WTC11 (cell line): Measurements from ENCODE around the gene TXNDC5. TPM values are rescaled to one million over a fixed set of nuclear protein-coding genes. Genes with fewer than 3 reads are reported as not detected.

Experiments
- ATAC-seq: fragments of 200-7000 bp; cut with Tn5 transposase; 2 replicates; pipeline ENCODE4 v1.10.0; 2021; ENCODE audit warnings: mild to moderate bottlenecking, moderate library complexity
- CTCF ChIA-PET: fragments of 300-600 bp; sonication (Branson Sonifier 250); formaldehyde crosslinking; loops from one replicate; lab custom pipeline; 2021; ENCODE audit warnings: antibody characterized with exemption; lab: Charles Lee
- POLR2A ChIA-PET: fragments of 350-600 bp; sonication (Branson Sonifier 250); formaldehyde crosslinking; loops from one replicate; lab custom pipeline; 2021; ENCODE audit warnings: antibody characterized with exemption; lab: Charles Lee
- DNase-seq: peaks from one replicate; pipeline ENCODE4 v3.0.0; 2021; ENCODE audit warnings: low spot score
- H3K27ac Mint-ChIP-seq: 2 replicates; pipeline ENCODE4 v1.8.0; 2021; ENCODE audit warnings: mixed read lengths
- H3K27me3 Mint-ChIP-seq: 2 replicates; pipeline ENCODE4 v1.8.0; 2021; ENCODE audit warnings: low read depth, mild to moderate bottlenecking, moderate library complexity, mixed read lengths
- H3K36me3 Mint-ChIP-seq: 2 replicates; pipeline ENCODE4 v1.8.0; 2021; ENCODE audit warnings: mixed read lengths
- H3K4me1 Mint-ChIP-seq: 2 replicates; pipeline ENCODE4 v1.8.0; 2022; ENCODE audit warnings: mixed read lengths
- H3K4me3 Mint-ChIP-seq: 2 replicates; pipeline ENCODE4 v1.8.0; 2021; ENCODE audit warnings: mild to moderate bottlenecking, moderate library complexity, mixed read lengths
- H3K9me3 Mint-ChIP-seq: 2 replicates; pipeline ENCODE4 v1.8.0; 2021; ENCODE audit warnings: mixed read lengths
- AFF4 ChIP-seq: sonication (generic); formaldehyde crosslinking; IDR thresholded peaks from 2 replicates; pipeline ENCODE4 v1.8.1; 2023; ENCODE audit warnings: mild to moderate bottlenecking, missing genetic modification reagents, borderline replicate concordance
- ATF2 ChIP-seq: sonication (generic); formaldehyde crosslinking; IDR thresholded peaks from 2 replicates; pipeline ENCODE4 v1.8.1; 2022; ENCODE audit warnings: low read depth, missing genetic modification reagents, borderline replicate concordance
- ATF6 ChIP-seq: sonication (generic); formaldehyde crosslinking; IDR thresholded peaks from 2 replicates; pipeline ENCODE4 v1.8.1; 2023; ENCODE audit warnings: mild to moderate bottlenecking, missing genetic modification reagents
- E2F1 ChIP-seq: sonication (generic); formaldehyde crosslinking; IDR thresholded peaks from 2 replicates; pipeline ENCODE4 v1.8.0; 2022; ENCODE audit warnings: mild to moderate bottlenecking, missing genetic modification reagents
- ERG ChIP-seq: fragments of 250-450 bp; sonication (Bioruptor Pico); IDR thresholded peaks from 2 replicates; pipeline ENCODE4 v1.8.0; 2021; ENCODE audit warnings: mild to moderate bottlenecking
- FOXK1 ChIP-seq: sonication (generic); formaldehyde crosslinking; IDR thresholded peaks from 2 replicates; pipeline ENCODE4 v1.8.0; 2022; ENCODE audit warnings: mild to moderate bottlenecking, moderate library complexity, missing genetic modification reagents
- GABPB1 ChIP-seq: sonication (generic); formaldehyde crosslinking; IDR thresholded peaks from 2 replicates; pipeline ENCODE4 v1.8.1; 2023; ENCODE audit warnings: mild to moderate bottlenecking, missing genetic modification reagents
- MAX ChIP-seq: sonication (generic); formaldehyde crosslinking; IDR thresholded peaks from 2 replicates; pipeline ENCODE4 v1.8.0; 2022; ENCODE audit warnings: mild to moderate bottlenecking, missing genetic modification reagents
- ZBTB21 ChIP-seq: sonication (generic); formaldehyde crosslinking; IDR thresholded peaks from 2 replicates; pipeline ENCODE4 v1.8.1; 2023; ENCODE audit warnings: mild to moderate bottlenecking, missing genetic modification reagents, borderline replicate concordance
- ZNF281 ChIP-seq: sonication (generic); formaldehyde crosslinking; IDR thresholded peaks from 2 replicates; pipeline ENCODE4 v1.8.0; 2023; ENCODE audit warnings: mild to moderate bottlenecking, missing genetic modification reagents
- ZNF396 ChIP-seq: fragments of 250-450 bp; sonication (Bioruptor Pico); IDR thresholded peaks from 2 replicates; pipeline ENCODE4 v1.8.0; 2021; ENCODE audit warnings: mild to moderate bottlenecking, moderate library complexity, borderline replicate concordance
- ZNF423 ChIP-seq: fragments of 250-450 bp; sonication (Bioruptor Pico); IDR thresholded peaks from 2 replicates; pipeline ENCODE4 v2.1.2; 2022; ENCODE audit warnings: mild to moderate bottlenecking, moderate library complexity
- ZNF425 ChIP-seq: fragments of 250-450 bp; sonication (Bioruptor Pico); conservative IDR thresholded peaks from 2 replicates; pipeline ENCODE4 v1.9.0; 2021; ENCODE audit warnings: mild to moderate bottlenecking
- ZNF532 ChIP-seq: fragments of 250-450 bp; sonication (Bioruptor Pico); IDR thresholded peaks from 2 replicates; pipeline ENCODE4 v1.9.0; 2021; ENCODE audit warnings: mild to moderate bottlenecking, borderline replicate concordance
- ZNF671 ChIP-seq: fragments of 250-450 bp; sonication (Bioruptor Pico); IDR thresholded peaks from 2 replicates; pipeline ENCODE4 v1.8.0; 2021; ENCODE audit warnings: mild to moderate bottlenecking
- total RNA-seq: library from RNA; stranded (reverse); gene quantifications from 3 replicates; pipeline ENCODE4 v1.2.3, GENCODE V29; 2021

TXNDC5 gene
- total RNA-seq, 1 experiment from 2014 or later = 141 TPM

GRCh38 chr6:7919871-7920270 is 9.3 kb upstream of the TXNDC5 start:
- H3K27me3 Mint-ChIP-seq = no peaks in the 10 kb centered on the region
- H3K27ac Mint-ChIP-seq = no peak overlapping the region
- no peak for TF ChIP-seq ZNF671 (CRISPR knock-in tag)
- TF ChIP-seq MAX = no peak
- no peak for TF ChIP-seq ZBTB21 (CRISPR knock-in tag)
- TF ChIP-seq ERG (CRISPR knock-in tag) = no peak
- no peak for TF ChIP-seq ATF2
- no peak for TF ChIP-seq ZNF425 (CRISPR knock-in tag)
- no peak for TF ChIP-seq GABPB1
- no peak for TF ChIP-seq ZNF281
- TF ChIP-seq ATF6 (CRISPR knock-in tag) = no peak
- TF ChIP-seq, all 79 proteins: peak for 0
- ATAC-seq = no peak
- DNase-seq = no peak
- CTCF ChIA-PET = no interaction called here
- no peak overlapping the region for H3K4me3 Mint-ChIP-seq
- H3K4me1 Mint-ChIP-seq = no peaks in the 10 kb centered on the region
- peaks cover 9% of the 10 kb centered on the region for H3K9me3 Mint-ChIP-seq
- POLR2A ChIA-PET = no interaction called here
- H3K36me3 Mint-ChIP-seq = peaks cover 6% of the 10 kb centered on the region

GRCh38 chr6:7918403-7918802 is 7.8 kb upstream of the TXNDC5 start:
- Mint-ChIP-seq H3K4me1 (no peaks in the 10 kb centered on the region), H3K4me3 (no peak overlapping the region), H3K27ac (no peak overlapping the region), H3K27me3 (no peaks in the 10 kb centered on the region), H3K36me3 (no peaks in the 10 kb centered on the region), H3K9me3 (no peaks in the 10 kb centered on the region)
- ChIA-PET POLR2A (interaction anchor here (0.7 kb wide), 1 partner anchor 306 kb away, joined by 3 read pairs; no protein-coding TSS in a partner anchor), CTCF (interaction anchor here (0.7 kb wide), 1 partner anchor 85 kb away, joined by 3 read pairs; no protein-coding TSS in a partner anchor)
- no peak for ATAC-seq
- DNase-seq = no peak
- no peak for TF ChIP-seq ZNF532 (CRISPR knock-in tag)
- TF ChIP-seq FOXK1 (CRISPR knock-in tag) = no peak
- TF ChIP-seq AFF4 (CRISPR knock-in tag) = no peak
- no peak for TF ChIP-seq E2F1 (CRISPR knock-in tag)
- TF ChIP-seq ZNF396 (CRISPR knock-in tag) = no peak
- TF ChIP-seq ZNF423 (CRISPR knock-in tag) = no peak
